ENCODE results near the gene LY86.

GRCh38 chr6:6556161-6556737, 32.3 kb upstream of the LY86 start:
- TF ChIP-seq, protein P1, sequence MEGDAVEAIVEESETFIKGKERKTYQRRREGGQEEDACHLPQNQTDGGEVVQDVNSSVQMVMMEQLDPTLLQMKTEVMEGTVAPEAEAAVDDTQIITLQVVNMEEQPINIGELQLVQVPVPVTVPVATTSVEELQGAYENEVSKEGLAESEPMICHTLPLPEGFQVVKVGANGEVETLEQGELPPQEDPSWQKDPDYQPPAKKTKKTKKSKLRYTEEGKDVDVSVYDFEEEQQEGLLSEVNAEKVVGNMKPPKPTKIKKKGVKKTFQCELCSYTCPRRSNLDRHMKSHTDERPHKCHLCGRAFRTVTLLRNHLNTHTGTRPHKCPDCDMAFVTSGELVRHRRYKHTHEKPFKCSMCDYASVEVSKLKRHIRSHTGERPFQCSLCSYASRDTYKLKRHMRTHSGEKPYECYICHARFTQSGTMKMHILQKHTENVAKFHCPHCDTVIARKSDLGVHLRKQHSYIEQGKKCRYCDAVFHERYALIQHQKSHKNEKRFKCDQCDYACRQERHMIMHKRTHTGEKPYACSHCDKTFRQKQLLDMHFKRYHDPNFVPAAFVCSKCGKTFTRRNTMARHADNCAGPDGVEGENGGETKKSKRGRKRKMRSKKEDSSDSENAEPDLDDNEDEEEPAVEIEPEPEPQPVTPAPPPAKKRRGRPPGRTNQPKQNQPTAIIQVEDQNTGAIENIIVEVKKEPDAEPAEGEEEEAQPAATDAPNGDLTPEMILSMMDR (IDR thresholded peaks at IDR 0.05): no peak
- no peak for TF ChIP-seq EP300 (IDR thresholded peaks at IDR 0.05)

All from upper lobe of left lung (tissue), 4 donors.